Activated CD8-positive, alpha-beta memory T cell treated with anti-CD3 and anti-CD28 coated beads, Interleukin-2, amount 50 U/mL, for 4 hours (primary cell): ENCODE data around the gene CD164L2.
"Not testable (repeated sequence)": the region's sequence is repeated elsewhere in the genome, so short reads cannot be mapped to it uniquely, and the experiment has no call there.

Experiments used
- DNase-seq: peaks from one replicate; pipeline ENCODE4 v3.0.0-alpha.2; 2020

The CD164L2 gene

GRCh38 chr1:27383039-27383605, at the start of gene CD164L2:
Gene CD164L2 (minus strand): TSS chr1:27383333. CDS start chr1:27383239, 94 bp downstream.
- DNase-seq: peak; percentile 44

GRCh38 chr1:27432725-27433124, 49.6 kb upstream of the CD164L2 start:
- DNase-seq: not testable (repeated sequence)

GRCh38 chr1:27431601-27431940, 48.4 kb upstream of the CD164L2 start:
- DNase-seq: no peak

- no peak for DNase-seq
Observed at GRCh38 chr1:27430903-27431600, 47.9 kb upstream of the CD164L2 start.

GRCh38 chr1:27429029-27429425, 45.9 kb upstream of the CD164L2 start:
- DNase-seq: no peak

- no peak for DNase-seq
Observed at GRCh38 chr1:27428316-27429028, 45.3 kb upstream of the CD164L2 start.

GRCh38 chr1:27427816-27428315, 44.7 kb upstream of the CD164L2 start:
- DNase-seq: no peak

- no peak for DNase-seq
Observed at GRCh38 chr1:27427329-27427728, 44.2 kb upstream of the CD164L2 start.

- no peak for DNase-seq
Observed at GRCh38 chr1:27423709-27424108, 40.6 kb upstream of the CD164L2 start.

GRCh38 chr1:27418326-27419185, 35.4 kb upstream of the CD164L2 start:
- DNase-seq: peak; percentile 31

GRCh38 chr1:27417713-27418112, 34.6 kb upstream of the CD164L2 start:
- DNase-seq: no peak

GRCh38 chr1:27416387-27417111, 33.4 kb upstream of the CD164L2 start:
- peak; percentile 43 for DNase-seq

GRCh38 chr1:27414091-27414490, 31.0 kb upstream of the CD164L2 start:
- DNase-seq: no peak

GRCh38 chr1:27413004-27413403, 29.9 kb upstream of the CD164L2 start:
- DNase-seq: no peak

- no peak for DNase-seq
Observed at GRCh38 chr1:27412502-27412901, 29.4 kb upstream of the CD164L2 start.

GRCh38 chr1:27410709-27411108, 27.6 kb upstream of the CD164L2 start:
- no peak for DNase-seq

GRCh38 chr1:27409669-27410068, 26.5 kb upstream of the CD164L2 start:
- DNase-seq: no peak

- DNase-seq: no peak
Observed at GRCh38 chr1:27408151-27408550, 25.0 kb upstream of the CD164L2 start.

GRCh38 chr1:27406791-27407190, 23.7 kb upstream of the CD164L2 start:
- not testable (repeated sequence) for DNase-seq

GRCh38 chr1:27406362-27406680, 23.2 kb upstream of the CD164L2 start:
- DNase-seq: no peak

- DNase-seq: not testable (repeated sequence)
Observed at GRCh38 chr1:27405598-27406361, 22.6 kb upstream of the CD164L2 start.

GRCh38 chr1:27405074-27405473, 21.9 kb upstream of the CD164L2 start:
- no peak for DNase-seq
